Activated T-helper 2 cell treated with anti-CD3 and anti-CD28 coated beads, Interferon-gamma antibody, Interleukin-2, Interleukin-4, amounts not matched to agents 10 μg/mL and 5 μg/mL and 100 μg/mL, durations not matched to agents 14 hours and 24 hours and 36 hours (primary cell): ENCODE measurements around the gene NIPA2. TPM values are rescaled to one million over a fixed set of nuclear protein-coding genes. Genes with fewer than 3 reads are reported as not detected.

ENCODE experiments used
- DNase-seq: peaks from one replicate; pipeline ENCODE4 v3.0.0; 2021; ENCODE audit warnings: low spot score
- H3K27ac Mint-ChIP-seq: one replicate; pipeline ENCODE4 v1.8.0; 2021; ENCODE audit warnings: mixed read lengths
- H3K27me3 Mint-ChIP-seq: one replicate; pipeline ENCODE4 v1.8.0; 2021; ENCODE audit warnings: low read depth, mixed read lengths
- H3K36me3 Mint-ChIP-seq: one replicate; pipeline ENCODE4 v1.8.0; 2021; ENCODE audit warnings: low read depth, mixed read lengths
- H3K4me1 Mint-ChIP-seq: one replicate; pipeline ENCODE4 v1.8.0; 2021; ENCODE audit warnings: low read depth, mixed read lengths
- H3K4me3 Mint-ChIP-seq: one replicate; pipeline ENCODE4 v1.8.0; 2021; ENCODE audit warnings: low read depth, mild to moderate bottlenecking, moderate library complexity, mixed read lengths
- H3K9me3 Mint-ChIP-seq: one replicate; pipeline ENCODE4 v1.8.0; 2021; ENCODE audit warnings: mixed read lengths
- intact Hi-C: fragments of 100-400 bp; cut with micrococcal nuclease; formaldehyde crosslinking; loops from one replicate; pipeline ENCODE4 v1.15.1; 2023
- total RNA-seq: library from RNA; stranded (reverse); gene quantifications from 2 replicates; pipeline ENCODE4 v1.2.3, GENCODE V29; 2022

The NIPA2 gene
- total RNA-seq, 1 donor from 2014 or later, result 65.3 TPM

GRCh38 chr15:22902578-22902977 is 64.1 kb downstream of the NIPA2 start:
- H3K27me3 Mint-ChIP-seq, result no peaks in the 10 kb centered on the region
- peaks cover 2% of the 10 kb centered on the region for H3K4me1 Mint-ChIP-seq
- H3K9me3 Mint-ChIP-seq, result no peaks in the 10 kb centered on the region
- DNase-seq, result no peak
- no peak overlapping the region for H3K4me3 Mint-ChIP-seq
- H3K27ac Mint-ChIP-seq, result no peak overlapping the region
- no peaks in the 10 kb centered on the region for H3K36me3 Mint-ChIP-seq
- intact Hi-C loops, result no loop called here

- no peaks in the 10 kb centered on the region for H3K27me3 Mint-ChIP-seq
- H3K4me3 Mint-ChIP-seq, result no peak overlapping the region
- peaks cover 2% of the 10 kb centered on the region for H3K36me3 Mint-ChIP-seq
- H3K27ac Mint-ChIP-seq, result no peak overlapping the region
- intact Hi-C loops, result no loop called here
- no peaks in the 10 kb centered on the region for H3K9me3 Mint-ChIP-seq
- H3K4me1 Mint-ChIP-seq, result peaks cover 2% of the 10 kb centered on the region
- no peak for DNase-seq
Observed at GRCh38 chr15:22902981-22903380, 64.5 kb downstream of the NIPA2 start.

- Mint-ChIP-seq H3K9me3 (no peaks in the 10 kb centered on the region), H3K27me3 (no peaks in the 10 kb centered on the region), H3K4me1 (peaks cover 2% of the 10 kb centered on the region), H3K4me3 (no peak overlapping the region), H3K27ac (no peak overlapping the region), H3K36me3 (peaks cover 5% of the 10 kb centered on the region)
- intact Hi-C loops, result no loop called here
- no peak for DNase-seq
Observed at GRCh38 chr15:22903427-22903826, 65.0 kb downstream of the NIPA2 start.

GRCh38 chr15:22903961-22904534 is 65.6 kb downstream of the NIPA2 start:
- H3K27ac Mint-ChIP-seq, result no peak overlapping the region
- no peak for DNase-seq
- no peak overlapping the region for H3K4me3 Mint-ChIP-seq
- H3K9me3 Mint-ChIP-seq, result no peaks in the 10 kb centered on the region
- no peaks in the 10 kb centered on the region for H3K27me3 Mint-ChIP-seq
- H3K4me1 Mint-ChIP-seq, result peaks cover under 1% of the 10 kb centered on the region
- peaks cover 9% of the 10 kb centered on the region for H3K36me3 Mint-ChIP-seq
- intact Hi-C loops, result no loop called here

- H3K9me3 Mint-ChIP-seq, result no peaks in the 10 kb centered on the region
- H3K4me3 Mint-ChIP-seq, result no peak overlapping the region
- no peak overlapping the region for H3K27ac Mint-ChIP-seq
- H3K4me1 Mint-ChIP-seq, result no peaks in the 10 kb centered on the region
- no peaks in the 10 kb centered on the region for H3K27me3 Mint-ChIP-seq
- intact Hi-C loops, result no loop called here
- no peak for DNase-seq
- peaks cover 9% of the 10 kb centered on the region for H3K36me3 Mint-ChIP-seq
Observed at GRCh38 chr15:22904736-22905135, 66.3 kb downstream of the NIPA2 start.

- Mint-ChIP-seq H3K4me3 (no peak overlapping the region), H3K27me3 (no peaks in the 10 kb centered on the region), H3K4me1 (no peaks in the 10 kb centered on the region), H3K27ac (no peak overlapping the region), H3K36me3 (peaks cover 9% of the 10 kb centered on the region), H3K9me3 (no peaks in the 10 kb centered on the region)
- no peak for DNase-seq
- intact Hi-C loops, result no loop called here
Observed at GRCh38 chr15:22907161-22907950, 68.9 kb downstream of the NIPA2 start.

GRCh38 chr15:22908830-22909229 is 70.4 kb downstream of the NIPA2 start:
- no peaks in the 10 kb centered on the region for H3K4me1 Mint-ChIP-seq
- no peak overlapping the region for H3K27ac Mint-ChIP-seq
- H3K27me3 Mint-ChIP-seq, result no peaks in the 10 kb centered on the region
- peaks cover 9% of the 10 kb centered on the region for H3K36me3 Mint-ChIP-seq
- no peak overlapping the region for H3K4me3 Mint-ChIP-seq
- H3K9me3 Mint-ChIP-seq, result no peaks in the 10 kb centered on the region
- no peak for DNase-seq
- intact Hi-C loops, result no loop called here

GRCh38 chr15:22911306-22911705 is 72.8 kb downstream of the NIPA2 start:
- Mint-ChIP-seq H3K9me3 (no peaks in the 10 kb centered on the region), H3K4me1 (no peaks in the 10 kb centered on the region), H3K27me3 (no peaks in the 10 kb centered on the region), H3K27ac (no peak overlapping the region), H3K36me3 (peaks cover 9% of the 10 kb centered on the region), H3K4me3 (no peak overlapping the region)
- intact Hi-C loops, result no loop called here
- DNase-seq, result no peak

- Mint-ChIP-seq H3K27me3 (no peaks in the 10 kb centered on the region), H3K27ac (no peak overlapping the region), H3K4me1 (no peaks in the 10 kb centered on the region), H3K4me3 (no peak overlapping the region), H3K9me3 (no peaks in the 10 kb centered on the region), H3K36me3 (peaks cover 9% of the 10 kb centered on the region)
- DNase-seq, result no peak
- intact Hi-C loops, result no loop called here
Observed at GRCh38 chr15:22912256-22912655, 73.8 kb downstream of the NIPA2 start.

- H3K27ac Mint-ChIP-seq, result no peak overlapping the region
- no peaks in the 10 kb centered on the region for H3K27me3 Mint-ChIP-seq
- intact Hi-C loops, result no loop called here
- H3K4me1 Mint-ChIP-seq, result no peaks in the 10 kb centered on the region
- peaks cover 2% of the 10 kb centered on the region for H3K36me3 Mint-ChIP-seq
- DNase-seq, result no peak
- H3K9me3 Mint-ChIP-seq, result no peaks in the 10 kb centered on the region
- no peak overlapping the region for H3K4me3 Mint-ChIP-seq
Observed at GRCh38 chr15:22913646-22914380, 75.3 kb downstream of the NIPA2 start.

GRCh38 chr15:22915866-22916515 is 77.5 kb downstream of the NIPA2 start:
- H3K9me3 Mint-ChIP-seq, result no peaks in the 10 kb centered on the region
- no peaks in the 10 kb centered on the region for H3K36me3 Mint-ChIP-seq
- intact Hi-C loops, result no loop called here
- H3K27me3 Mint-ChIP-seq, result no peaks in the 10 kb centered on the region
- H3K4me1 Mint-ChIP-seq, result no peaks in the 10 kb centered on the region
- H3K27ac Mint-ChIP-seq, result no peak overlapping the region
- no peak overlapping the region for H3K4me3 Mint-ChIP-seq
- no peak for DNase-seq

- Mint-ChIP-seq H3K4me3 (no peak overlapping the region), H3K9me3 (no peaks in the 10 kb centered on the region), H3K36me3 (no peaks in the 10 kb centered on the region), H3K4me1 (no peaks in the 10 kb centered on the region), H3K27me3 (no peaks in the 10 kb centered on the region), H3K27ac (no peak overlapping the region)
- intact Hi-C loops, result no loop called here
- DNase-seq, result no peak
Observed at GRCh38 chr15:22916606-22917350, 78.3 kb downstream of the NIPA2 start.
